ENCODE data around the gene COPS4.

GRCh38 chr4:83083925-83084475 lies 49.0 kb downstream of the COPS4 start:
- TF ChIP-seq, protein P1, sequence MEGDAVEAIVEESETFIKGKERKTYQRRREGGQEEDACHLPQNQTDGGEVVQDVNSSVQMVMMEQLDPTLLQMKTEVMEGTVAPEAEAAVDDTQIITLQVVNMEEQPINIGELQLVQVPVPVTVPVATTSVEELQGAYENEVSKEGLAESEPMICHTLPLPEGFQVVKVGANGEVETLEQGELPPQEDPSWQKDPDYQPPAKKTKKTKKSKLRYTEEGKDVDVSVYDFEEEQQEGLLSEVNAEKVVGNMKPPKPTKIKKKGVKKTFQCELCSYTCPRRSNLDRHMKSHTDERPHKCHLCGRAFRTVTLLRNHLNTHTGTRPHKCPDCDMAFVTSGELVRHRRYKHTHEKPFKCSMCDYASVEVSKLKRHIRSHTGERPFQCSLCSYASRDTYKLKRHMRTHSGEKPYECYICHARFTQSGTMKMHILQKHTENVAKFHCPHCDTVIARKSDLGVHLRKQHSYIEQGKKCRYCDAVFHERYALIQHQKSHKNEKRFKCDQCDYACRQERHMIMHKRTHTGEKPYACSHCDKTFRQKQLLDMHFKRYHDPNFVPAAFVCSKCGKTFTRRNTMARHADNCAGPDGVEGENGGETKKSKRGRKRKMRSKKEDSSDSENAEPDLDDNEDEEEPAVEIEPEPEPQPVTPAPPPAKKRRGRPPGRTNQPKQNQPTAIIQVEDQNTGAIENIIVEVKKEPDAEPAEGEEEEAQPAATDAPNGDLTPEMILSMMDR (IDR thresholded peaks at IDR 0.05 in 4 of 5, conservative IDR thresholded peaks at IDR 0.05 in 1 of 5) = no peak
- no peak for TF ChIP-seq POLR2A (IDR thresholded peaks at IDR 0.05)
